Thyroid gland (tissue), 4 donors: ENCODE data around the gene CCDC107.

Experiments used
- CTCF ChIP-seq, 6 experiments: fragments of 200-600 bp in 3 of 6; fragments of 450-650 bp in 3 of 6; sonication (generic) in 3 of 6; IDR thresholded peaks; one replicate each; pipeline ENCODE4 v1.5.1; 2016 to 2019; ENCODE audit warnings: antibody characterized with exemption in 6 of 6, mild to moderate bottlenecking in 2 of 6, inconsistent platforms in 1 of 6, moderate library complexity in 1 of 6
- POLR2A ChIP-seq, 2 donors: fragments of 450-650 bp; IDR thresholded peaks; one replicate each; pipeline ENCODE4 v1.6.1; 2017; ENCODE audit warnings: antibody characterized with exemption in 2 of 2, mild to moderate bottlenecking in 2 of 2, moderate library complexity in 1 of 2

DNA sequence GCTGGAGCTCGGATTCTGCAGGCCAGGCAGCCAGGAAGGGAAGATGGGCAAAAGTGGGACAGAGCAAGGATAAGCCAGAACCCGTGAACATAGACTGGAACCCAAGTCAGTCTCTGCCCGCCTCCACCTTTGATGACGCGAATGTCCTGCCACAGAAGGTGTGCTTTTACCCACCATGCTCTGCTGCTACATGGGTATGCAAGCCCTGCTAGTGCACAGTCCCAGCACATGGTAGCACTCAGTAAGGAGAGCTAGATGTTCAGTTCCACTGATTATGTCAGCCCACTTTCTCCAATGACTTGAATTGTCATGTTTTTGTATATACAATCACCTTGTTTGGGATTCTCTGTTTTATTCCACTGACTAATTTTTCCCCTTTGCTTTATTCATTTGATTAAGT is 28.5 kb upstream of the CCDC107 start:
- TF ChIP-seq CTCF (IDR thresholded peaks at IDR 0.05): no peak
- TF ChIP-seq POLR2A (IDR thresholded peaks at IDR 0.05): no peak
